Neural progenitor cell (in vitro differentiated cells): ENCODE data around the gene GRAMD2A.

Experiments used
- EZH2 ChIP-seq: fragments of 200-600 bp; sonication (generic); IDR thresholded peaks from 2 replicates; pipeline ENCODE4 v1.6.1; 2017; ENCODE audit warnings: antibody characterized with exemption, mild to moderate bottlenecking, moderate library complexity
- TF ChIP-seq, protein P1 (sequence below): fragments of 200-600 bp; sonication (generic); IDR thresholded peaks from 2 replicates; pipeline ENCODE4 v1.5.1; 2017; ENCODE audit warnings: antibody characterized with exemption, mild to moderate bottlenecking

DNA sequence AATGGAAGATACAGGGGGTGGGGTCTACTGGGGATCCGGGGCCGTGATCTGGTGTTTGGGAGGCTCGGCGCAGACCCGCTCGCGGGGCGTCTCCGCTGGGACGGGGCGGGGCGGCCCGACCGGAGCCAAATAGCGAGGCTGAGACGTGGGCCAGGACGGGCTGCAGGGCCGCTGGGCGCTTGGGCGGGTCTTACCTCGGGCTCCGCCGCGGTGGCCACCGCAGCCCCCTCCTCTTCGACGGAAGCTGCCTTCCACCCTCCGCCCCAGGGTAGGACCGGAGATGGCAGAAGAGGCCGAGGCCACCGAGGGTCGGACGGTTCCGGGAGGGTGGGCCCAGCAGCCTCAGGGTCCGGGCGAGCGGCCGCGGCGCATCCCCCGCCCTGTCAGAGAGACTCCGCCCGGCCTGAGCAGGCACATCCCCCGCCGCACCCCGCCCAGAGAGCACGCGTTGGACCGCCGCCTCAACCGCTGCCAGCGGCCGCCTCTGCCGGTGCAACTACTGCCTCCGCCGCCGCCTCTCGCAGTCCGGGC lies 80.0 kb downstream of the GRAMD2A start:
- TF ChIP-seq, protein P1, sequence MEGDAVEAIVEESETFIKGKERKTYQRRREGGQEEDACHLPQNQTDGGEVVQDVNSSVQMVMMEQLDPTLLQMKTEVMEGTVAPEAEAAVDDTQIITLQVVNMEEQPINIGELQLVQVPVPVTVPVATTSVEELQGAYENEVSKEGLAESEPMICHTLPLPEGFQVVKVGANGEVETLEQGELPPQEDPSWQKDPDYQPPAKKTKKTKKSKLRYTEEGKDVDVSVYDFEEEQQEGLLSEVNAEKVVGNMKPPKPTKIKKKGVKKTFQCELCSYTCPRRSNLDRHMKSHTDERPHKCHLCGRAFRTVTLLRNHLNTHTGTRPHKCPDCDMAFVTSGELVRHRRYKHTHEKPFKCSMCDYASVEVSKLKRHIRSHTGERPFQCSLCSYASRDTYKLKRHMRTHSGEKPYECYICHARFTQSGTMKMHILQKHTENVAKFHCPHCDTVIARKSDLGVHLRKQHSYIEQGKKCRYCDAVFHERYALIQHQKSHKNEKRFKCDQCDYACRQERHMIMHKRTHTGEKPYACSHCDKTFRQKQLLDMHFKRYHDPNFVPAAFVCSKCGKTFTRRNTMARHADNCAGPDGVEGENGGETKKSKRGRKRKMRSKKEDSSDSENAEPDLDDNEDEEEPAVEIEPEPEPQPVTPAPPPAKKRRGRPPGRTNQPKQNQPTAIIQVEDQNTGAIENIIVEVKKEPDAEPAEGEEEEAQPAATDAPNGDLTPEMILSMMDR: no peak
- no peak for TF ChIP-seq EZH2
